Heart left ventricle (tissue), 13 donors: Measurements from ENCODE around the gene OPN3.
A peak's percentile ranks its signal among the peaks of the same experiment; 100 is the strongest.

ENCODE experiments used
- POLR2A ChIP-seq, 2 donors: fragments of 450-650 bp; IDR thresholded peaks; one replicate each; pipeline ENCODE4 v1.6.1; 2017; ENCODE audit warnings: antibody characterized with exemption in 2 of 2, mild to moderate bottlenecking in 2 of 2, moderate library complexity in 2 of 2
- TF ChIP-seq, protein P1 (sequence below), 12 donors: fragments of 200-600 bp; sonication (generic) in 4 of 12; IDR thresholded peaks; one replicate each; pipeline versions ENCODE4 v1.5.0 to v1.8.0; 2018 to 2022; ENCODE audit warnings: antibody characterized with exemption in 12 of 12, mild to moderate bottlenecking in 5 of 12
- donor health status: ischemic (EF 13 %, LVEDD 7.1; RV severe dilation, severe dysfunction).
- donor health status: DM: no; HTN: yes; CAD: no.
- donor health status: DM: no; HTN: no; CAD: no.
- donor health status: ischemic (EF 25% LVEDD 6.9; RV normal size, moderate dysfunction).
- donor health status: ischemic (EF 25% LVEDD 5.7; RV mildly dilated, moderate dysfunction).
- donor health status: ischemic (EF 35%, LVEDD 5.7; RV mildly dilated, moderate dysfunction).
- donor health status: nonischemic (EF 11% LVEDD 7.7; RV severe dilation, severe dysfunction).
- donor health status: DM: yes; HTN: yes; CAD: no.
- donor health status: PGD.
- donor health status: ischemic (EF 29% LVEDD 5.4; RV normal size, mild dysfunction).
- donor health status: nonischemic (EF 23%, LVEDD 6.1; RV moderate dilation, normal function).

- TF ChIP-seq, protein P1, sequence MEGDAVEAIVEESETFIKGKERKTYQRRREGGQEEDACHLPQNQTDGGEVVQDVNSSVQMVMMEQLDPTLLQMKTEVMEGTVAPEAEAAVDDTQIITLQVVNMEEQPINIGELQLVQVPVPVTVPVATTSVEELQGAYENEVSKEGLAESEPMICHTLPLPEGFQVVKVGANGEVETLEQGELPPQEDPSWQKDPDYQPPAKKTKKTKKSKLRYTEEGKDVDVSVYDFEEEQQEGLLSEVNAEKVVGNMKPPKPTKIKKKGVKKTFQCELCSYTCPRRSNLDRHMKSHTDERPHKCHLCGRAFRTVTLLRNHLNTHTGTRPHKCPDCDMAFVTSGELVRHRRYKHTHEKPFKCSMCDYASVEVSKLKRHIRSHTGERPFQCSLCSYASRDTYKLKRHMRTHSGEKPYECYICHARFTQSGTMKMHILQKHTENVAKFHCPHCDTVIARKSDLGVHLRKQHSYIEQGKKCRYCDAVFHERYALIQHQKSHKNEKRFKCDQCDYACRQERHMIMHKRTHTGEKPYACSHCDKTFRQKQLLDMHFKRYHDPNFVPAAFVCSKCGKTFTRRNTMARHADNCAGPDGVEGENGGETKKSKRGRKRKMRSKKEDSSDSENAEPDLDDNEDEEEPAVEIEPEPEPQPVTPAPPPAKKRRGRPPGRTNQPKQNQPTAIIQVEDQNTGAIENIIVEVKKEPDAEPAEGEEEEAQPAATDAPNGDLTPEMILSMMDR (IDR thresholded peaks at IDR 0.05): no peak
- TF ChIP-seq POLR2A (IDR thresholded peaks at IDR 0.05): peak; percentile 15 to 72
These were observed at the start of gene OPN3, which contains the start of gene CHML for GRCh38 chr1:241640149-241640866.
